ENCODE data around the gene LRP1-AS.

DNA sequence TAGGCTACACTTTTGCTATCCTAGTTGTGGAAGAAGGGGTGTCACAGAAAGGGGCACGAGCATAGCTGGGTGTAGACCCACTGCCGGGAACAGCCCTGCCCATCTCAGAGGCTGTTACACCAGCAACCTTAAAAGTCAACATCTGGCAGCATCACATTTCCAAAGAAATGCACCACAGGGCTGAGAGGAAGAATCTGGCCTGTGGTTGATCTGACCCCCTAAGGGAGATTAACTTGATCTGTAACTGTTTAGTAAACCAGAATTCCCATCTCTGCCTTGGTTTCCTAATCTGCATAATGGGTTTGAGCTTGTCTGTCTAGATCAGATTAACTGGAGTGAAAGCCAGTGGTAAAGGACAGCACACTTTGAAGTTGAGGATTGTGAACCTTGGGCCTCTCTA is 1.3 kb downstream of the LRP1-AS start:
- TF ChIP-seq, protein P1, sequence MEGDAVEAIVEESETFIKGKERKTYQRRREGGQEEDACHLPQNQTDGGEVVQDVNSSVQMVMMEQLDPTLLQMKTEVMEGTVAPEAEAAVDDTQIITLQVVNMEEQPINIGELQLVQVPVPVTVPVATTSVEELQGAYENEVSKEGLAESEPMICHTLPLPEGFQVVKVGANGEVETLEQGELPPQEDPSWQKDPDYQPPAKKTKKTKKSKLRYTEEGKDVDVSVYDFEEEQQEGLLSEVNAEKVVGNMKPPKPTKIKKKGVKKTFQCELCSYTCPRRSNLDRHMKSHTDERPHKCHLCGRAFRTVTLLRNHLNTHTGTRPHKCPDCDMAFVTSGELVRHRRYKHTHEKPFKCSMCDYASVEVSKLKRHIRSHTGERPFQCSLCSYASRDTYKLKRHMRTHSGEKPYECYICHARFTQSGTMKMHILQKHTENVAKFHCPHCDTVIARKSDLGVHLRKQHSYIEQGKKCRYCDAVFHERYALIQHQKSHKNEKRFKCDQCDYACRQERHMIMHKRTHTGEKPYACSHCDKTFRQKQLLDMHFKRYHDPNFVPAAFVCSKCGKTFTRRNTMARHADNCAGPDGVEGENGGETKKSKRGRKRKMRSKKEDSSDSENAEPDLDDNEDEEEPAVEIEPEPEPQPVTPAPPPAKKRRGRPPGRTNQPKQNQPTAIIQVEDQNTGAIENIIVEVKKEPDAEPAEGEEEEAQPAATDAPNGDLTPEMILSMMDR (IDR thresholded peaks at IDR 0.05) = no peak
- TF ChIP-seq, protein P2, sequence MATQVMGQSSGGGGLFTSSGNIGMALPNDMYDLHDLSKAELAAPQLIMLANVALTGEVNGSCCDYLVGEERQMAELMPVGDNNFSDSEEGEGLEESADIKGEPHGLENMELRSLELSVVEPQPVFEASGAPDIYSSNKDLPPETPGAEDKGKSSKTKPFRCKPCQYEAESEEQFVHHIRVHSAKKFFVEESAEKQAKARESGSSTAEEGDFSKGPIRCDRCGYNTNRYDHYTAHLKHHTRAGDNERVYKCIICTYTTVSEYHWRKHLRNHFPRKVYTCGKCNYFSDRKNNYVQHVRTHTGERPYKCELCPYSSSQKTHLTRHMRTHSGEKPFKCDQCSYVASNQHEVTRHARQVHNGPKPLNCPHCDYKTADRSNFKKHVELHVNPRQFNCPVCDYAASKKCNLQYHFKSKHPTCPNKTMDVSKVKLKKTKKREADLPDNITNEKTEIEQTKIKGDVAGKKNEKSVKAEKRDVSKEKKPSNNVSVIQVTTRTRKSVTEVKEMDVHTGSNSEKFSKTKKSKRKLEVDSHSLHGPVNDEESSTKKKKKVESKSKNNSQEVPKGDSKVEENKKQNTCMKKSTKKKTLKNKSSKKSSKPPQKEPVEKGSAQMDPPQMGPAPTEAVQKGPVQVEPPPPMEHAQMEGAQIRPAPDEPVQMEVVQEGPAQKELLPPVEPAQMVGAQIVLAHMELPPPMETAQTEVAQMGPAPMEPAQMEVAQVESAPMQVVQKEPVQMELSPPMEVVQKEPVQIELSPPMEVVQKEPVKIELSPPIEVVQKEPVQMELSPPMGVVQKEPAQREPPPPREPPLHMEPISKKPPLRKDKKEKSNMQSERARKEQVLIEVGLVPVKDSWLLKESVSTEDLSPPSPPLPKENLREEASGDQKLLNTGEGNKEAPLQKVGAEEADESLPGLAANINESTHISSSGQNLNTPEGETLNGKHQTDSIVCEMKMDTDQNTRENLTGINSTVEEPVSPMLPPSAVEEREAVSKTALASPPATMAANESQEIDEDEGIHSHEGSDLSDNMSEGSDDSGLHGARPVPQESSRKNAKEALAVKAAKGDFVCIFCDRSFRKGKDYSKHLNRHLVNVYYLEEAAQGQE (IDR thresholded peaks at IDR 0.05) = no peak
- TF ChIP-seq, protein P3, sequence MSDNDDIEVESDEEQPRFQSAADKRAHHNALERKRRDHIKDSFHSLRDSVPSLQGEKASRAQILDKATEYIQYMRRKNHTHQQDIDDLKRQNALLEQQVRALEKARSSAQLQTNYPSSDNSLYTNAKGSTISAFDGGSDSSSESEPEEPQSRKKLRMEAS (IDR thresholded peaks at IDR 0.05) = no peak
